ENCODE data around the gene PMEL.
A peak's percentile ranks its signal among the peaks of the same experiment; 100 is the strongest.

PMEL gene

GRCh38 chr12:55933169-55933798 lies 32.6 kb downstream of the PMEL start:
- no peak for TF ChIP-seq CTCF (conservative IDR thresholded peaks at IDR 0.05; ENCODE audit: low read depth, low read length)
- no peak overlapping the region for H3K4me3 ChIP-seq (ENCODE audit: low read length)
- DNase-seq (ENCODE audit: low read depth): no peak

- no peak for TF ChIP-seq CTCF (conservative IDR thresholded peaks at IDR 0.05; ENCODE audit: low read depth, low read length)
Measured at GRCh38 chr12:55932551-55932910, 33.3 kb downstream of the PMEL start.

GRCh38 chr12:55931780-55932550 lies 33.9 kb downstream of the PMEL start:
- no peak for DNase-seq (ENCODE audit: low read depth)
- TF ChIP-seq CTCF (conservative IDR thresholded peaks at IDR 0.05; ENCODE audit: low read depth, low read length): no peak
- peak overlapping the region; percentile 66 for H3K4me3 ChIP-seq (ENCODE audit: low read length)

More at GRCh38 chr12:55932551-55932910, 33.3 kb downstream of the PMEL start:
- no peak for DNase-seq (ENCODE audit: low read depth)
- peak overlapping the region; percentile 66 for H3K4me3 ChIP-seq (ENCODE audit: low read length)

GRCh38 chr12:55931317-55931779 lies 34.5 kb downstream of the PMEL start:
- no peak for TF ChIP-seq CTCF (conservative IDR thresholded peaks at IDR 0.05; ENCODE audit: low read depth, low read length)
- no peak for DNase-seq (ENCODE audit: low read depth)
- H3K4me3 ChIP-seq (ENCODE audit: low read length): peak overlapping the region; percentile 66

GRCh38 chr12:55930771-55931316 lies 35.0 kb downstream of the PMEL start, which contains the start of gene DGKA:
Gene DGKA (plus strand): TSS chr12:55931162. CDS start chr12:55936504, 5,342 bp downstream.
- peak; percentile 75 for TF ChIP-seq CTCF (conservative IDR thresholded peaks at IDR 0.05; ENCODE audit: low read depth, low read length)
- no peak for DNase-seq (ENCODE audit: low read depth)
- H3K4me3 ChIP-seq (ENCODE audit: low read length): peak within 1 kb of the TSS; percentile 66

GRCh38 chr12:55929306-55929791 lies 36.5 kb downstream of the PMEL start:
- no peak for DNase-seq (ENCODE audit: low read depth)
- no peak overlapping the region for H3K4me3 ChIP-seq (ENCODE audit: low read length)
- no peak for TF ChIP-seq CTCF (conservative IDR thresholded peaks at IDR 0.05; ENCODE audit: low read depth, low read length)

Measured in retinal pigment epithelial cell (primary cell).